ENCODE measurements around the gene SBK1. TPM values are rescaled to one million over a fixed set of nuclear protein-coding genes. Genes with fewer than 3 reads are reported as not detected.

Gene SBK1
- total and polyA plus RNA-seq, 2 donors from 2014 or later: 1.4 to 2.5 TPM

DNA sequence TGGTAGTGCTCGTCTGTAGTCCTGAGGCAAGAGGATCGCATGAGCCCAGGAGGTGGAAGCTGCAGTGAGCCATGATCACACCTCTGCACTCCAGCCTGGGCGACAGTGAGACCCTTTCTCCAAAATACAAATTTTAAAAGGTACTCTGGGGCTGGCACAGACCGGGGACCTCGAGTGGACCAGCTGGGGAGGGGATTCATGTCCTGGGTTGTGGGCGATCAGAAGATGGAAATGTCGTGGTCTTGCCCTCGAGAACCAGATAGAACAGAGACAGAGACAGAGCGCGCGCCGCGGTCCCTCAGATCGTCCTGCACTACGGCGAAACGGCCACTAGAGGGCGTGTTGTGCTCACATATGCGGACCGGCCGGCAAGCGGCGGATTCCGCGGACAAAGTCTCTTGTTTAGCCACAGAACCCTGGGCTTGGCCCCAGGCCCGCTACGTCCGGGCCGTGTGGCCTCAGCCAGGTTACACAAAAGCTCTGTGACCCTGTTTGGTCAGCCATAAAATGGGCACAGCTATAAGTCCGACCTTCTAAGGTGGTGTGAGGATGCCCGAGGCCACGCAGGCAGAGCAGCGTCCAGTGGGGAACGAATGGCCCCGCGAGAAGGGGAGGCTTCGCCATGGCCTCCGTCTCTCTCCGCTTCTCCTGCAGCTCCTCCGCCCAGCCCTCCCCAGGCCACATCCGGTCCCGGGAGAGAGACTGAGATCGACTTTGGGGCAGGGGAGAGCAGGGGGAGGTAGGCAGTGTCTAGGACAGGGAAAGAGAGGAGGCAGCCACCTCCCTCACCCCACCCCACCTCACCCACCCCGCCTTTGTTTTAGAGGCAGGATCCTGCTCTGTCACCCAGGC, 14.6 kb upstream of the SBK1 start:
- intact Hi-C loops (cut with DNase I): no loop called here
- Histone ChIP-seq H3K4me1 (ENCODE audit: control insufficient read depth in 2 of 3, insufficient read depth in 2 of 3, low read depth in 1 of 3, low read length in 3 of 3) (peaks cover 0 to 5% (median 0%) of the 10 kb centered on the region in 3 donors), H3K36me3 (ENCODE audit: control insufficient read depth in 2 of 3, insufficient read depth in 3 of 3, low read length in 3 of 3) (no peaks in the 10 kb centered on the region), H3K27me3 (ENCODE audit: control insufficient read depth, insufficient read depth, low read length) (no peaks in the 10 kb centered on the region), H3K27ac (ENCODE audit: low read depth in 2 of 2, low read length in 2 of 2) (no peak overlapping the region), H3K4me3 (ENCODE audit: low read length in 3 of 3) (peak overlapping the region; percentile 25 to 63 (median 61)), H3K9me3 (ENCODE audit: control insufficient read depth in 2 of 3, insufficient read depth in 1 of 3, low read length in 3 of 3) (no peaks in the 10 kb centered on the region), H3K9ac (ENCODE audit: low read length in 3 of 3) (peak overlapping the region in 2 of 3 donors; percentile 39 to 58)
- TF ChIP-seq, protein P1, sequence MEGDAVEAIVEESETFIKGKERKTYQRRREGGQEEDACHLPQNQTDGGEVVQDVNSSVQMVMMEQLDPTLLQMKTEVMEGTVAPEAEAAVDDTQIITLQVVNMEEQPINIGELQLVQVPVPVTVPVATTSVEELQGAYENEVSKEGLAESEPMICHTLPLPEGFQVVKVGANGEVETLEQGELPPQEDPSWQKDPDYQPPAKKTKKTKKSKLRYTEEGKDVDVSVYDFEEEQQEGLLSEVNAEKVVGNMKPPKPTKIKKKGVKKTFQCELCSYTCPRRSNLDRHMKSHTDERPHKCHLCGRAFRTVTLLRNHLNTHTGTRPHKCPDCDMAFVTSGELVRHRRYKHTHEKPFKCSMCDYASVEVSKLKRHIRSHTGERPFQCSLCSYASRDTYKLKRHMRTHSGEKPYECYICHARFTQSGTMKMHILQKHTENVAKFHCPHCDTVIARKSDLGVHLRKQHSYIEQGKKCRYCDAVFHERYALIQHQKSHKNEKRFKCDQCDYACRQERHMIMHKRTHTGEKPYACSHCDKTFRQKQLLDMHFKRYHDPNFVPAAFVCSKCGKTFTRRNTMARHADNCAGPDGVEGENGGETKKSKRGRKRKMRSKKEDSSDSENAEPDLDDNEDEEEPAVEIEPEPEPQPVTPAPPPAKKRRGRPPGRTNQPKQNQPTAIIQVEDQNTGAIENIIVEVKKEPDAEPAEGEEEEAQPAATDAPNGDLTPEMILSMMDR (IDR thresholded peaks at IDR 0.05; ENCODE audit: borderline replicate concordance, extremely low read depth, insufficient read depth): peak; percentile 96
- peak; percentile 89 to 95 (median 92) for DNase-seq
- no peak for FAIRE-seq

DNA sequence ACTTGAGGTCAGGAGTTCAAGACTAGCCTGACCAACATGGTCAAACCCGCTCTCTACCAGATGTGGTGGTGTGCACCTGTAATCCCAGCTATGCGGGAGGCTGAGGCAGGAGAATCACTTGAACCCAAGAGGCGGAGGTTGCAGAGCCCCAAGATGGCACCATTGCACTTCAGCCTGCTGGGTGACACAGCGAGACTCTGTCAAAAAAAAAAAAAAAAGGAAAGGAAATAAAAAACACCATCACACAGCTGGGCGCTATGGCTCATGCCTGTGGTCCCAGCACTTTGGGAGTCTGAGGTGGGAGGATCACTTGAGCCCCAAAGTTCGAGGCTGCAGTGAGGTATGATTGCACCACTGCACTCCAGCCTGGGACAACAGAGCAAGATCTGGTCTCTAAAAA, 13.3 kb upstream of the SBK1 start:
- H3K9me3 ChIP-seq (ENCODE audit: control insufficient read depth in 2 of 3, insufficient read depth in 1 of 3, low read length in 3 of 3): no peaks in the 10 kb centered on the region
- H3K4me1 ChIP-seq (ENCODE audit: control insufficient read depth in 2 of 3, insufficient read depth in 2 of 3, low read depth in 1 of 3, low read length in 3 of 3): peaks cover 0 to 5% (median 0%) of the 10 kb centered on the region in 3 donors
- no peak for FAIRE-seq
- no peaks in the 10 kb centered on the region for H3K27me3 ChIP-seq (ENCODE audit: control insufficient read depth, insufficient read depth, low read length)
- TF ChIP-seq, protein P1 (IDR thresholded peaks at IDR 0.05; ENCODE audit: borderline replicate concordance, extremely low read depth, insufficient read depth): no peak
- no peak overlapping the region for H3K27ac ChIP-seq (ENCODE audit: low read depth in 2 of 2, low read length in 2 of 2)
- no peak overlapping the region for H3K4me3 ChIP-seq (ENCODE audit: low read length in 3 of 3)
- H3K9ac ChIP-seq (ENCODE audit: low read length in 3 of 3): no peak overlapping the region
- intact Hi-C loops (cut with DNase I): no loop called here
- no peak for DNase-seq
- H3K36me3 ChIP-seq (ENCODE audit: control insufficient read depth in 2 of 3, insufficient read depth in 3 of 3, low read length in 3 of 3): no peaks in the 10 kb centered on the region

DNA sequence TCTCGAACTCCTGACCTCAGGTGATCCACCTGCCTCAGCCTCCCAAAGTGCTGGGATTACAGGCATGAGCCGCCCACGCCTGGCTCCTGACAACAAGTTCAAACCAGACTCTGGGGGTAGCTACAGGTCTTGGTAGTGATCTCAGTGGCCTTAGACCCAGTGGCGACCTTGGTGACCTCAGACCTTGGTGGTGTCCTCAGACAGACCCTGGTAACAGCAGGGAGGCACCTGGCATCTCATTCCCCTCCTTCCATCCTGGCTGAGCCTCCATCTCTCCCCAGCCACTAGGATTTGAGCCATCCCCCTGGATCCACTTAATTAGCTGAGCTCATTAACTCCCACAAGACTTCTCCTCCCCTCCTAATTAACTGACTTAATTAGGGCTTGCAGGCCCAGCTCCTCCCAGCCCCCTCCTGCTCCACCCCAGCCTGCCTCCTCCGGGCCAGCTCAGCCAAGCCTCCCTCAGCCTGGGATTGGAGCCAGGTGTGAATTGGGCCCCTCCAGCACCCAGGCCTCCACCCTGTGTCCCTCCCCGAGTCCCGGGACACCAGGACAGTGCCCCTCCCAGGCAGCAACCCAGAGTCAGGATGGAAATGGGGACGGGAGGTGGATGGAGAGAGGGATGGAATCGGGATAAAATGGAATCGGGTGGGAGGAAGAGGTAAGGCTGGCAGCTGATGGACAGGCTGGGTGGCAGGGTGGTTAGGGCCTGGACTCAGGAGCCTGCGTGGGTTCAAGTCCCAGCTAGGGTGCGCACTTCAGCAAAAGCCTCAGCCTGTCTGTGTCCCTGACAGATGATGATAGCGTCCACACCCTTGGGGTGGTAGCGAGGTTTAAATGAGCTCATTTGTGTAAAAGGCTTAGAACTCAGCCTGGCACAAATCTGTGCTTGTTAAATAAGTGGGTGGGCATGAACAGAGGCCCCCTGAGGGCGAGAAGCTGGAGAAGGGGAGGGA, 11.2 kb upstream of the SBK1 start:
- peaks cover 0 to 5% (median 0%) of the 10 kb centered on the region in 3 donors for H3K4me1 ChIP-seq (ENCODE audit: control insufficient read depth in 2 of 3, insufficient read depth in 2 of 3, low read depth in 1 of 3, low read length in 3 of 3)
- H3K4me3 ChIP-seq (ENCODE audit: low read length in 3 of 3): no peak overlapping the region
- no peak overlapping the region for H3K27ac ChIP-seq (ENCODE audit: low read depth in 2 of 2, low read length in 2 of 2)
- no peaks in the 10 kb centered on the region for H3K9me3 ChIP-seq (ENCODE audit: control insufficient read depth in 2 of 3, insufficient read depth in 1 of 3, low read length in 3 of 3)
- DNase-seq (no peak), FAIRE-seq (no peak)
- H3K27me3 ChIP-seq (ENCODE audit: control insufficient read depth, insufficient read depth, low read length): no peaks in the 10 kb centered on the region
- intact Hi-C loops (cut with DNase I): no loop called here
- no peak overlapping the region for H3K9ac ChIP-seq (ENCODE audit: low read length in 3 of 3)
- TF ChIP-seq, protein P1 (IDR thresholded peaks at IDR 0.05; ENCODE audit: borderline replicate concordance, extremely low read depth, insufficient read depth): no peak
- no peaks in the 10 kb centered on the region for H3K36me3 ChIP-seq (ENCODE audit: control insufficient read depth in 2 of 3, insufficient read depth in 3 of 3, low read length in 3 of 3)
